GM23248 (cell line): ENCODE data around the gene IL3RA. TPM values are rescaled to one million over a fixed set of nuclear protein-coding genes. Genes with fewer than 3 reads are reported as not detected.
"Not testable (repeated sequence)": the region's sequence is repeated elsewhere in the genome, so short reads cannot be mapped to it uniquely, and the experiment has no call there.

Experiments used
- DNase-seq: peaks from one replicate; pipeline ENCODE4 v3.0.0-alpha.2; 2015
- H2AFZ ChIP-seq: fragments of 200-600 bp; sonication (generic); 2 replicates; pipeline ENCODE4 v1.6.1; 2016; ENCODE audit warnings: antibody characterized with exemption
- H3F3A ChIP-seq: fragments of 200-600 bp; sonication (generic); 2 replicates; pipeline ENCODE4 v1.6.1; 2016; ENCODE audit warnings: mild to moderate bottlenecking, antibody characterized with exemption, mixed run types; ENCODE audit not compliant: insufficient read depth
- H3K27ac ChIP-seq: fragments of 200-600 bp; sonication (generic); 2 replicates; pipeline ENCODE4 v1.5.1; 2016; ENCODE audit warnings: mild to moderate bottlenecking
- H3K27me3 ChIP-seq: fragments of 200-600 bp; sonication (generic); replicated peaks from 2 replicates; pipeline ENCODE4 v1.6.1; 2016; ENCODE audit warnings: mild to moderate bottlenecking; ENCODE audit not compliant: insufficient read depth
- H3K36me3 ChIP-seq: fragments of 200-600 bp; sonication (generic); 2 replicates; pipeline ENCODE4 v1.6.1; 2016; ENCODE audit warnings: low read depth, mild to moderate bottlenecking
- H3K4me1 ChIP-seq: fragments of 200-600 bp; sonication (generic); 2 replicates; pipeline ENCODE4 v1.6.1; 2016; ENCODE audit warnings: mild to moderate bottlenecking; ENCODE audit not compliant: insufficient read depth
- H3K4me2 ChIP-seq: fragments of 200-600 bp; sonication (generic); one replicate; pipeline ENCODE4 v1.6.1; 2016; ENCODE audit warnings: mild to moderate bottlenecking; ENCODE audit not compliant: unreplicated experiment
- H3K4me3 ChIP-seq: fragments of 200-600 bp; sonication (generic); 2 replicates; pipeline ENCODE4 v1.5.1; 2016; ENCODE audit warnings: mild to moderate bottlenecking
- H3K79me2 ChIP-seq: fragments of 200-600 bp; sonication (generic); 2 replicates; pipeline ENCODE4 v1.6.1; 2016; ENCODE audit warnings: mild to moderate bottlenecking; ENCODE audit not compliant: insufficient read depth
- H3K9ac ChIP-seq: fragments of 200-600 bp; sonication (generic); 2 replicates; pipeline ENCODE4 v1.6.1; 2016; ENCODE audit warnings: mild to moderate bottlenecking
- H3K9me2 ChIP-seq: fragments of 200-600 bp; sonication (generic); 2 replicates; pipeline ENCODE4 v1.6.1; 2016; ENCODE audit warnings: mixed run types, mild to moderate bottlenecking, moderate library complexity; ENCODE audit not compliant: insufficient read depth
- H3K9me3 ChIP-seq: fragments of 200-600 bp; sonication (generic); one replicate; pipeline ENCODE4 v1.6.1; 2017; ENCODE audit warnings: low read depth
- H4K20me1 ChIP-seq: fragments of 200-600 bp; sonication (generic); 2 replicates; pipeline ENCODE4 v1.6.0; 2016; ENCODE audit not compliant: insufficient read depth
- EZH2 ChIP-seq: fragments of 200-600 bp; sonication (generic); IDR thresholded peaks from 2 replicates; pipeline ENCODE4 v1.6.1; 2018; ENCODE audit warnings: antibody characterized with exemption, mild to moderate bottlenecking; ENCODE audit not compliant: insufficient read depth, poor library complexity, severe bottlenecking
- EZH2phosphoT487 ChIP-seq: fragments of 200-600 bp; sonication (generic); IDR thresholded peaks from 2 replicates; pipeline ENCODE4 v1.6.1; 2018; ENCODE audit warnings: antibody characterized with exemption, moderate library complexity, mild to moderate bottlenecking, low read depth; ENCODE audit not compliant: insufficient read depth
- WGBS, 2 experiments: methylation state at CpG; one replicate each; pipeline ENCODE4 v1.1.6; 2015 to 2017; ENCODE audit warnings: low lambda C conversion rate in 2 of 2, low coverage in 1 of 2; ENCODE audit errors: missing lambda C conversion rate in 2 of 2; 5-methylcytosine and 5-hydroxymethylcytosine counted together
- in situ Hi-C: fragments of 300-500 bp; cut with MboI; formaldehyde crosslinking; loops from 2 replicates; pipeline ENCODE4 v1.15.0; 2020
- polyA plus RNA-seq: library from polyadenylated mRNA; unstranded; fragments of >200 nt; fragmentation: Nextera tagmentation; extraction: Ambion mirVana; gene quantifications from 2 replicates; pipeline ENCODE4 v1.2.1, GENCODE V29; 2016
- total RNA-seq: library from RNA; depleted of rRNA; stranded (reverse); fragments of >200 nt; shearing (Covaris generic); gene quantifications from 2 replicates; pipeline ENCODE4 v1.2.3, GENCODE V29; 2014

Gene IL3RA
- total and polyA plus RNA-seq, 2 experiments from 2014 or later: 0.30 TPM; not detected in 1

DNA sequence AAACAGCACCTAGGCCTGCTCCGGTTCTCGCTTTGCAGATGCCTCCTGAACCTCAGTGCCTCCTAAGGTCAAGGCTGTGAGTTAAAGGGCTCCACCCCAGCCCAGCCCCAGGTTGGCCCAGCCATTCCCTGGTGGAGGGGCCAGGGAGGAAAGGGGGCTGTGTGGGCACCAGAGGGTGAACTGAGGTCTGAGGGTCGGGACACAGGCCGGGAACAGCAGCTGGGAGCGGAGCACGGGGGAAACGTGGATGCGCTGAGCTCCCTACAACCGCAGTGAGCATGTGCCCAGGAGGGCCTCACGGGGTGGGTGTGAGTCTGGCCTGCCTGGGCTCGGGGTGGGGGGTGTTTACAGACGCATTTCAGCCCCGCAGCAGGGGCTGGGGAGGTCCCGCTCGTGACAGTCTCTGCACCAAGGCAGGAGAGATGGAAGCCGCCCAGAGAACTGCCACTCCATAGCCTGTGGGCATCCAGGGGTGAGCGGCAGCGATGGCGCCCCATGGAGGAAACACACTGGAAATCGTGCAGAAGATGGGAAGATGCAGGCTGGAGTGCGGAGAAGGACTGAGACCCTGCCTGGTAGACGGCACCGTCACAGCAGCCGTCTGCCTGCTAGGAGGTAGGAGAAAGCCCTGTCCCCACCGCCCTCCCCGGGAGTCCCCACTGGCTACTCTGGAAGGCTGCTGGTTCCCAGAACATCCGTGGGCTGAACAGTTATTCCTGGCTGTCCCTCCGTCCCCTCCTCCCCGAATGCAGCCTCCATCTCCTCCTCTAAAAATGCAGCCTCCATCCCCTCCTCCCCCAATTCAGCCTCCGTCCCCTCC lies 65.2 kb downstream of the IL3RA start:
- WGBS, 2 experiments: 88 to 92% methylated on average over 21 to 30 of the region's 30 CpGs
- Histone ChIP-seq H3K27me3 (no peaks in the 10 kb centered on the region), H4K20me1 (no peaks in the 10 kb centered on the region), H3K9me2 (peaks cover 5% of the 10 kb centered on the region; the same call in 1 of the 2 replicates), H3K4me2 (no peak overlapping the region), H3K4me3 (no peak overlapping the region), H3K9ac (no peak overlapping the region), H3K9me3 (no peaks in the 10 kb centered on the region), H3K4me1 (no peaks in the 10 kb centered on the region), H3K36me3 (peaks cover 15% of the 10 kb centered on the region; the same call in 1 of the 2 replicates), H3K79me2 (no peaks in the 10 kb centered on the region; the same call in 1 of the 2 replicates), H3K27ac (no peak overlapping the region), H2AFZ (no peak overlapping the region), H3F3A (no peaks in the 10 kb centered on the region)
- in situ Hi-C loops: no loop called here
- DNase-seq: no peak
- TF ChIP-seq EZH2phosphoT487 (no peak), EZH2 (no peak)

- Histone ChIP-seq H2AFZ (no peak overlapping the region), H3F3A (no peaks in the 10 kb centered on the region), H3K4me3 (no peak overlapping the region), H3K4me1 (no peaks in the 10 kb centered on the region), H4K20me1 (no peaks in the 10 kb centered on the region), H3K36me3 (peaks cover 15% of the 10 kb centered on the region; the same call in 1 of the 2 replicates), H3K27me3 (no peaks in the 10 kb centered on the region), H3K9me2 (peaks cover 5% of the 10 kb centered on the region; the same call in 1 of the 2 replicates), H3K27ac (no peak overlapping the region), H3K4me2 (no peak overlapping the region), H3K9me3 (no peaks in the 10 kb centered on the region), H3K79me2 (no peaks in the 10 kb centered on the region; the same call in 1 of the 2 replicates), H3K9ac (no peak overlapping the region)
- no peak for DNase-seq
- 97% methylated on average over 10 of the region's 10 CpGs for WGBS, 2 experiments
- TF ChIP-seq EZH2 (no peak), EZH2phosphoT487 (no peak)
- in situ Hi-C loops: no loop called here
These were observed 66.6 kb downstream of the IL3RA start for GRCh38 chrX:1403228-1403627.

GRCh38 chrX:1403867-1404266 lies 67.3 kb downstream of the IL3RA start:
- H3K9ac ChIP-seq, H4K20me1 ChIP-seq, H3K4me2 ChIP-seq, H3K79me2 ChIP-seq, H3K4me1 ChIP-seq, H3K9me3 ChIP-seq, DNase-seq, H3F3A ChIP-seq, H3K27ac ChIP-seq, in situ Hi-C loops, H3K27me3 ChIP-seq, H3K9me2 ChIP-seq, H2AFZ ChIP-seq, H3K4me3 ChIP-seq: not testable (repeated sequence)
- 97 to 98% methylated on average over 3 of the region's 3 CpGs for WGBS, 2 experiments
- peaks cover 15% of the 10 kb centered on the region; the same call in 1 of the 2 replicates for H3K36me3 ChIP-seq

DNA sequence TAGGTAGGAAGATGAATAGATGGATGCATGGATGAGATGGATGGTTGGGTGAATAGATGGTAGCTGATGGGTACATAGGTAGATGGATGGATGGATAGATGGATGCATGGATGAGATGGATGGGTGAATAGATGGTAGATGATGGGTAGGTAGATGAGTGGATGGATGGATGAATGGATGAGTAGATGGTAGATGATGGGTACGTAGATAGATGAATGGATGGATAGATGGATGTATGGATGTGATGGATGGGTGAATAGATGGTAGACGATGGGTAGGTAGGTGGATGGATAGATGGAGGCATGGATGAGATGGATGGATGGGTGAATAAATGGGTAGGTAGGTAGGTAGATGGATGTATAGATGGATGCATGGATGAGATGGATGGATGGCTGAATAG lies 69.2 kb downstream of the IL3RA start:
- H3K9me2 ChIP-seq, H3K4me1 ChIP-seq, H3K4me3 ChIP-seq, H3K9ac ChIP-seq, H3K4me2 ChIP-seq, H3K27ac ChIP-seq, H3K79me2 ChIP-seq, H3K9me3 ChIP-seq, H3K27me3 ChIP-seq, DNase-seq, H4K20me1 ChIP-seq, H2AFZ ChIP-seq, H3F3A ChIP-seq, in situ Hi-C loops, H3K36me3 ChIP-seq: not testable (repeated sequence)
- 98 to 100% methylated on average over 2 of the region's 2 CpGs for WGBS, 2 experiments

DNA sequence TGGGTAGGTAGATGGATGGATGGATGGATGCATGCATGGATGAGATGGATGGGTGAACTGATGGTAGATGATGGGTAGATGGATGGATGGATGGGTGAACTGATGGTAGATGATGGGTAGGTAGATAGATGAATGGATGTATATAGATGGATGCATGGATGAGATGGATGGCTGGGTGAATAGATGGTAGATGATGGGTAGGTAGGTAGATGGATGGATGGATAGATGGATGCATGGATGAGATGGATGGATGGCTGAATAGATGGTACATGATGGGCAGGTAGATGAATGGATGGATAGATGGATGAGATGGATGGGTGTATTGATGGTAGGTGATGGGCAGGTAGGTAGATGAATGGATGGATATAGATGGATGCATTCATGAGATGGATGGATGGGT lies 70.5 kb downstream of the IL3RA start:
- H3K4me1 ChIP-seq: no peaks in the 10 kb centered on the region
- H4K20me1 ChIP-seq: no peaks in the 10 kb centered on the region
- no peak for DNase-seq
- H3K79me2 ChIP-seq: no peaks in the 10 kb centered on the region
- no peak overlapping the region for H3K9ac ChIP-seq
- no peaks in the 10 kb centered on the region for H3K9me3 ChIP-seq
- no peaks in the 10 kb centered on the region for H3K27me3 ChIP-seq
- H3F3A ChIP-seq: no peaks in the 10 kb centered on the region
- H3K4me3 ChIP-seq: no peak overlapping the region
- in situ Hi-C loops: no loop called here
- no peak overlapping the region for H2AFZ ChIP-seq
- peaks cover 5% of the 10 kb centered on the region; the same call in 1 of the 2 replicates for H3K9me2 ChIP-seq
- no peak overlapping the region for H3K4me2 ChIP-seq
- TF ChIP-seq EZH2 (no peak), EZH2phosphoT487 (no peak)
- peaks cover 9% of the 10 kb centered on the region; the same call in 1 of the 2 replicates for H3K36me3 ChIP-seq
- H3K27ac ChIP-seq: no peak overlapping the region
